CMK (cell line): ENCODE results near the gene TENM4.
"Not testable (repeated sequence)": the region's sequence is repeated elsewhere in the genome, so short reads cannot be mapped to it uniquely, and the experiment has no call there.

Source experiments
- DNase-seq: peaks from one replicate; pipeline ENCODE4 v3.0.0-alpha.2; 2010; ENCODE audit warnings: low read depth

TENM4 gene

DNA sequence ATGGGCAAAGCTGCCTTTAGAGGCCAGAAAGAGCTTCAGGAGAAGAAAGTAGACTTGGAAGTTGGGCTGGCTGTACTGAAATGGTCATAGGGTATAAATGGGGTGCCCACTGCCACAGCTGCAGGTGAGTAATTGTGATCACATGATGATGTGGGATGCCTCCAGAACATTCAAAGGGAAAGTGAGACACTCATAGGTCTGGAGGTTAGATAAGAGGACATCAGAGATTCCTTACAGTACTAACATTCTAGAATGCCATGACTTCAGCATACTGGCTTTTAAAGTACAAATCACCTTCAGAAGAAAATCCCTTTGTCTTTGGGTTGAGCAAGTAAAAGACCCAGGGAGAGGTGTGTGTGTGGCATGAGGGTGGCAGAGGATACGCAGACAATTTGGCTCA is 419.2 kb downstream of the TENM4 start:
- DNase-seq: no peak

DNA sequence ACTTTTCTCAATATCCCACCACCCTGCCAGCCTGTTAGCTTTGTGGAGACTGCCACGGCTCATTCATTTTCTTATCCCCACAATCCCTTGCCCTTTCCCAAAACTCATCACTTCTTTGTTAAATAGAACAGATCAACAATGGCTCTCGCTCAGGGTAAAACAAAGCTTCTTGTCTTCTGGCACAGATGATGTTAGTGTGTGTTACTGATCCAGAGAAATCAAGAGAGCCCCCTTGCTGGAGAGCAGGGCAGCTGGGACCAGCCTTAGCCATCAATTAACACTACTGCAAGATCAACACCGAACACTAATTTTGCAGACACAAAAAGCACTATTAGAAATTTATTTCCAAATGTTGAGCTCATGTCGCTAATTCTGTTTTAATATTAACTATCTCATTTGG is 420.9 kb downstream of the TENM4 start:
- no peak for DNase-seq

DNA sequence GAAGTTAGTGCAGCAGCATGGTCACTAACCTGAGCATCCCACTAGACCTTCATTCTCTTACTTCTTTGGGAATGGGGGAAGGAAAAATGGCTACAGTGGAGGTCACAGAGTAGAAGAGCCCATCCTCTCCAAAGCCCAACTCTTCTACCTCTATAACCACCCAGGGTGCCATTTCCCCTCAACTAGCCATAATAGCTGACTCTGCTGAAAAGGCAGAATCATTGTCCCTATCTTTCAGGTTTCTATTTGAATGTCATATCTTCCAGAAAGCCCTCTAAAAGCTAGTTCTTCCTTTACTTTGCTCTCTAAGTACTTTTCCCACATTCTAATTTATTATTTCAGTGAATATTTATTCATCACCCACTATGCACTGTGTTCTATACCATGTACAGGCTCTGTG is 421.6 kb downstream of the TENM4 start:
- no peak for DNase-seq

DNA sequence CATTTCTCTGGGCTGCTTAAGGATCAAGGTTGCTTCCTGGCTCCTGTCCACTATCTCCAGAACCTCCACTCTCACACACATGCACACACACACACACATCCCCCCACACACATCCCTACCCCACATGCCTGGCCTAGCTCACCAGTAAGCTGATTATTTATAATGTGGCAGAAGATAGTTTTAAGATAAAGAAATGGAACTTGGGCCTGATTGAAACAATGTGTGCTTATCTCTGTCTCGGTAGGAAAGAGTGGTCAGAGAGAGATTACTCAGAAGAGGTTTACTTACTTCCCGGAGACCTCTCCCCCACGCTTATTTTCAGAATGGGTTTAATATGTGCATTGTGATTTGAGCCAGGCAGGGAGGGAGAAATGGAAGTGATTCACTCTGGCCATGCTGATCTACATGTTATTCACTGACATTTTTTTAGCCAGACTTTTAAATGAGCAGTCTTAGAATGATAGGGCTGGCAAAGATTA is 422.4 kb downstream of the TENM4 start:
- DNase-seq: peak; percentile 69

DNA sequence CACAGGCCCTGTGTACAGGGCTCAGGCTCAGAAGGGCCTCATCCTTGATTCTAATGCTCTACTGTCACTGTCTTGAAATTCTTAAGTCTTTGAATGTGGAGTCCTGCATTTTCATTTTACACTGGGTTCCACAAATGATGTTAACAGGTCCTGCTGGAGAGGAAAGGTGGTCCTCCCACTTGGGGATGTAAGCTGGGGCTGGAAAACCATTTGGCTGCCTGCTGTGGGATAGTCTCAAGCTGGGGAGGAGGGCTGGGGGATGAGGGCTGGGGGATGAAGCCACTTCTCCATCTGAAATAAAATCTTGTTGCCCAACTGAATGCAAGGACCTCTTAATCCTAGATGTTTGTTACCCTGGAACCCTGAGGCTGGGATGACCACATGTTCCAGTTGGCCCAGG is 423.0 kb downstream of the TENM4 start:
- no peak for DNase-seq

DNA sequence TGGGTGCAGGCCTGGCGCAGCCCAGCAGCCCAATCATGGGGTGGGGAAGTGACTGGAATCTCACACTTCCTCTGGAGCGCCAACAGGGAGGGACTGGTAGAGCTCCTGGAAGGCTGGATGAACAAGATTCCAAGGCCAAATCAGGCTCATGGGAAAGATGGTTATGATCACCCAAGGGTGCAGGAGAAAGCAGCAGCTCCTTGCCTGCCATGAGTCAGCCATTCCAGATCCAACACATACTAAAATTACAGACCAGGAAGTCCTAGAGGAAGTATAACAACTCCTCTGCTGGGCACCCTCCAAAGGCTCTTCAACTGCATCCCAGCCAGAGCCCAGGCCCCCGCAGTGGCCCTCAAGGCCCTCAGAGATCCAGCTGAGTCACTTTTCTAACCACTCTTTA is 427.3 kb downstream of the TENM4 start:
- DNase-seq: no peak

DNA sequence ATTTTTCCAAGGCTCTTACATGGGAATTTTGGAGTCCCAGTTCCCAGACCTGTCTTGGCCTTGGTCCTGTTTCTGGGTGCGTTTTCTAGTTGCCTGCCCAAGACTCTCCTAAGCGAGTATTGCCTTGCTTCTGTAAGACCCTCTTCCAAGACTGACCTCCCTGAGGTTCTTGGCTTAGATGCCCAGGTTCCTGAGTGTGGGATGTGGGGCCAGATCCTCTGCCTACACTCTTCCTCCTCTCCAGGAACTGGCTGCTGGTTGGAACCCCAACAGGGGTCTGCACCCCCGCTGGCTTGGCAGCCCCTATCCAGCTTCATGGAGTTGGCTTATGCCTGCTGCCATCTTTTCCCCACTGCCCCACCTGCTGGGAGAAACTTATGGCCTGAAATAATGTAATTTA is 429.5 kb downstream of the TENM4 start:
- no peak for DNase-seq

DNA sequence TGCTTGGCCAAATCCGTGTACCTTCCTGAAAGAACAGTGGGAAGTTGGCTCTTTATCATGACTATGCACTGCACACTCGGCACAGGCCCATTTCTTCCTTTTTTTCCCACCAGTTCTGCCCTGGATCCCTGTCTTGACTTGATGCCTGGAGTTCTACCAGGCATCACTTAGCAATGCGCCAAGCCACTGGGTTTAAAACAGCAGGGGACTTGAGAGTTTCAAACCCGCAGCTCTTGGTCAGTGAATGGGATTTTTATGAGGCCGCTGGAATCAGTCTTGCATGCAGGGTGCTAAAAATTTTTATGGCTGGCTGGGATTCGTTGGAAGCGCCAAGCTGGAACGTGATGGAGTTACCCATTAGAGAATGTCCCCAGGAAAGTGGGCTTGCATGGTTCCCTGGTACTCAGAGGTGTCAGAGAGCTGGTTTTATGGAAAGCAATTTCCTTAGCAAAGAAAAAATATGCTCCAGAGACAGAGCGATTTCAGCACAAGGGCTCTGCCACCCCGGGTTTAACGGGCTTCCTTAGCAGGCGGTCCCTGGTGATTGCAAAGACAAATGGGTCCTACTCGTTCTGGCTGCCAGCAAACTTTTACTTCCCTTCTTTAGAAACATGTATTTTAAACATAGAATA is 432.9 kb downstream of the TENM4 start:
- DNase-seq: no peak

DNA sequence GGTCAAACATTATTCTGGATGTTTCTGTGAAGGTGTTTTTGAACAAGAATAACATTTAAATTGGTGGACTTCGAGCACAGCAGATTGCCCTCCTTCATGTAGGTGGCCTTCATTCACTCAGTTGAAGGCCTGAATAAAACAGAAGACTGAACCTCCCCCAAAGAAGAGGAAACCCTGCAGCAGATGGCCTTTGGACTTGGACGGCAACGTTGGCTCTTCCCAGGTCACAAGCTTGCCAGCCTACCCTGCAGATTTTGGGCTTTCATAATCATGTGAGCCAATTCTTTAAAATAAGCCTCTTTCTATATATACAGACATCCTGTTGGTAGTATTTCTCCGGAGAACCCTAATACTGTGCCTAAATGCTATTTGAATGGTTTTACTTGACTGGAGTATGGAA is 434.0 kb downstream of the TENM4 start:
- DNase-seq: no peak

DNA sequence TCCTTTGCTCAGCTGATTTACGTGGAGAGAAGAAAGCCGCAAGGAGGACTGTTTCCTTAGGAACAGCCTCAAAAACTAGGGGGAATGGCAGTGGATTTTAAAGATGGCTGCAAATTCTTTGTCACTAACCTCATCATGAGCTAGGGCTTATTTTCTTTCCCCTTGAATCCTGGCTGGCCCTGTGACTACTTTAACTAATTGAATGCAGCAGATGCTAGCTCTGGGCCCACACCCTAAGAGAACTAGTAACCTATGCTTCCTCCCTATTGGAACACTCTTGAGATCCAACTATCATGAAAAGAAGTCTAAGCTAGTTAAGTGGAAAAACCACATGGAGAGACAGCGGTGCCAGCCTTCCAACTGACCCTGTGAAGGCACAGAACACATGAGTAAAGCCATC is 444.8 kb downstream of the TENM4 start:
- no peak for DNase-seq

DNA sequence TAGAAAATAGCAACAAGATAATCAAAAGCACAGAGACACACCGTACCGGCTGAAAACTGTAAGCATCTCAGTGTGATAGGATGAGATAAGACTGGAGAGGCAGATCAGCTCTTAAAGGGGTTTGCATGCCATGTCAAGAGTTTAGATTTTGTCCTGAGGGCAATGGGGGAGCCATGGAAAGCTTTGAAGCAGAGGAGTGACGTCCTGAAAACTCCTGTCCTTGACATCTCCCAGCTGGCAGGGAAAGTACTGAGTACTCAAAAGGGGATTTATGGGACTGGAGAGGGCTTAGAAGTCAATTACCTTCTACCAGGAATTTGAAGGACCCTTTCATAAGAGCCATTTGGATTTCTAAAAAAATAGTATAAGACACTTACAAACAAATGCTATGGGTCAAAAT is 445.7 kb downstream of the TENM4 start:
- DNase-seq: no peak

DNA sequence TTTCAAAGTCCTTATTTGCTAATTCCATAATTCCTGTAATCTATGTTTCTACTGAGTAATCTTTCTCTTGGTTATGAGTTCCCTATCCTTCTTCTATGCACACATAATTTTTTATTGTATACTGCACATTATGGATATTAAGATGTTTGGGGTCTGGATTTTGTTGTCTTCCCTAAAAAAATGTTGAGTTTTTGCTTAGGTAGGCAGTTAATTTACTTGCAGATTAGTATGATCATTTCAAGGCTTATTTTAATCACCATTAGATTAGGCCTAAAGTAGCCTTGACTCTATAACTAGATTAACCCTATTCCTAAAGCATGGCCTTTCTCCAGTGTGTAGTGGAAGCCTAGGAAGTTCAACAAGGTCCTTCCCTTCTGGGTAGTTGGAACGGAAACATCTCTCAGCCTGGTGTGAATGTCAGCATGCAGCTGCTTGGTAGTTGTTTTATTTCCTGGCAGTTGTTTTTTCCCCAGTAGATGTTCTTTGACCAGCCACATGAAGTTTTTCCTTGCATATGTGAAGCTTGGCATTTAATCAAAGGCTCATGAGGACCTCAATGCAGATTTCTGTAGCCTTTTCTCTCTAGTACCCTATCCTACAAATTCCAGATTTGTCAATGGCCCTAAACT is 446.9 kb downstream of the TENM4 start:
- DNase-seq: no peak

DNA sequence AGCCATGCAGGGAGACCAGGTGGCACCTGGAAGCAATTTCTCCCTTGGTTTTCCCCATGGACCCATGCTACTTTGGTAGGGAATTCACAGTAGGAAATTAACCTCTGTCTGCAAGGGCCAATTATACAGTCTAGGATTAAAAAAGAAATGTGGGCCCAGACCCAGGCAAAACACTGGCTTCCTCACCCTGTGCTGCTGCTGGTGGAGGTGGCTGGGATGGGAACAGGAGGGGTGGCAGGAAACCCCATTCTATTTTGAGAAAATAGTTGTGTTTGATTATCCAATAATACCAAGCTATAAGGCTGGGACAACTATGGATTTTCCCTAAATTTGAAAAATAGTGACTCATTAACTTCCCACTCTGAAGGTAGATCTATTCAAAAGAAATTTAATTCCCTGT is 449.1 kb downstream of the TENM4 start:
- no peak for DNase-seq

DNA sequence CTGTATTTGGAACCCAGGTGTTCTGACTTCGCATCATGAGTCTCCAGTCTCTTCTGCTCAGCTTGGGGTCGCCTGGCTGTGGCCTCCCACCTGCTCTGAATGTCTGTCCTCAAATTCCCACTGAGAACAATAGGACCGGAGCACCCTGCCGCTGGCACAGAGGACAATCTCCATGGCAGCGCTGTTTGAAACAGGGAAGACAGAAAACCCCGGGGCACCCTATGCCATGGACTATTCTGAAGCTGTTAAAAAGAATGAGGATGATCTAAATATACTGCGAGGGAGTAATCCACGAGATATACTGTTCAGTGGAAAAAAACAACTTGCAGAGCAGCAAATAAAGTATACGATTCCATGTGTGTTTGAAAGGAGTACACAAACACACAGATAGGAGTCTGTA is 450.6 kb downstream of the TENM4 start:
- DNase-seq: no peak

DNA sequence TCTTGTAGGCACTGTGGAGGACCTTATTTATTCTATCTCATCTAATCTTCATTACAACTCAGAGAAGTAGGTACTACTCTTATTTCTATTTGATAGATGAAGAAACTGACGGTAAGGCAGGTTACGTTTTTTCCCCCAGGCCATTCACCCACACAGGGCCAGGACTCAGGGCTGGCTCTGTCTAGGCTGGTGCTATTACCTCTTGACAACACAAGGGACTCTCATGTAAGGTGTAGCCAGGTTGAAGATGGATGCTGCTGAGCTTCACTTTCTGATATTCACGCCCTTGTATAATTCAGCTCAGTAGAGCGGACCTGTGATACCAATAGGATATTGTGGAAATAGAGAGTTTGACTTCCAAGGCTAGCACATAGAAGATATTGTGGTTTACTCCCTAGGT is 453.1 kb downstream of the TENM4 start:
- no peak for DNase-seq

DNA sequence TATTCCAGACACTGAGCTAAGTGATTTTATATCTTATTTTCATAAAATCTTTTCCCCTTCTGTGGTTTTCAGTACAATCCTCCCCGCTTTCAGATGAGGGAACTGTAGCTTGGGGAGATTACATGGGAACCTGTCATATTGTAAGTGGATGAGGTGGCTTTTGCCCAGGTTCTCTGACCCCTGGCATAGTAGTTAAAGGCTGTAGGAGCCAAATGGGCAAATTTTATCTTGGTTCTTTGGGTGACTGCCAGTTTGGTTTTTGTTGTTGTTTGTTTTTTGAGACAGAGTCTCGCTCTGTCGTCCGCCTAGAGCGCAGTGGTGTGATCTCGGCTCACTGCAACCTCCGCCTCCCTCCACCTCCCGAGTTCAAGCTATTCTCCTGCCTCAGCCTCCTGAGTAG is 454.5 kb downstream of the TENM4 start:
- DNase-seq: no peak

DNA sequence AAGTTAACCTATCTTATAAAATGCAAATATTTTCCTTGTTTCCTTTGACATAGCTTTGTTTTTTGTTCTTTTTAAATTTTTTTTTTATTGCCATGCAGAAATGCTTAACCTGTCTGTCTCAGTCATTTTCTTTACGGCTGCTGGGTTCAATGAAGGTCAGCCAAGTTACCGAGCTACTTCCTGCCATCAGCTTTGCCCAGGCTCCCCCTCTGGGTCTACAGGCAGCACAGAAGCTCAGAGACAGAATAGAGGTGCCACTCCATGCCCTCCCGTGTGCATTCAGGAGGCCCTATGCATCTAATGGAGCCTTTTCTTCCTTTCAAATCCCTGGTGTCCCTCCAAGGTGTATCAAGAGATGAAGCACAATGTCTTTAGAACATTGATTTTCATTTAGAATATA is 455.2 kb downstream of the TENM4 start:
- no peak for DNase-seq

DNA sequence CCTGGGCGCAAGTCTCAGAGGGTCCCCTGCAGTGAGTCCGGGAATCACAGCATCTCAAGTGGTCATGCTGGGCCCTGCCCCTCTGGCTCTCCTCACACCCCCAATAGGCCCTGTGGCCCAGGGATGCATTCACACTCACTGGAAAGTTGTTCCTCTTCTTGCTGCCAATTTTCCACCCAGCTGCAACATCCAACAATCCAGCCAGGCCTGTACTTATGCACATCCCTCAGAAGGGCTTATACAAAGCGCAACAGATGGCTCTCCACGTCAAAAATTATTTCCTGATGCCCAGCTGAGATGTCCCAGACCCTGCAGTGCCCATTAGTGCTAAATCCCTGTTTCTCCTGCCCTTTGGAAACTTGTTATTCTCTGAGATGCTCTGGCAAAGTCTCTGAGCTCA is 458.4 kb downstream of the TENM4 start:
- no peak for DNase-seq

DNA sequence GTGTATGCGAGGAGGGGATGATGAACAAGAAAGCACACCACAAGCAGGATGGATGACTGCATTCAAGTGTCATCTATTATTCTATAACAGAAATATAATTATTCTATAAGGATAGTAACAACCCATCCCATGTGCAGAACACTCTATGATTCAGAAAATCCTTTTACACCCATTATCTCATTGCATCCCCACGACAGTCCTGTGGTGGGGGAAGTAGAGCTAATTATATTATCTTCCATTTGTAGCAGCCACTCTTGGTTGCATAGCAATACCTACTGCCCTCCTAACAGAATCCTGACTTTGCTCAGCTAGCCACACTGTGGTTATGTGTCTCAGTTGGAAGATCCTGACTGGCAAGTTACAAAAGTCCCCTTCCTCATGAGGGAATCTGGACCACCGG is 459.7 kb downstream of the TENM4 start:
- no peak for DNase-seq

DNA sequence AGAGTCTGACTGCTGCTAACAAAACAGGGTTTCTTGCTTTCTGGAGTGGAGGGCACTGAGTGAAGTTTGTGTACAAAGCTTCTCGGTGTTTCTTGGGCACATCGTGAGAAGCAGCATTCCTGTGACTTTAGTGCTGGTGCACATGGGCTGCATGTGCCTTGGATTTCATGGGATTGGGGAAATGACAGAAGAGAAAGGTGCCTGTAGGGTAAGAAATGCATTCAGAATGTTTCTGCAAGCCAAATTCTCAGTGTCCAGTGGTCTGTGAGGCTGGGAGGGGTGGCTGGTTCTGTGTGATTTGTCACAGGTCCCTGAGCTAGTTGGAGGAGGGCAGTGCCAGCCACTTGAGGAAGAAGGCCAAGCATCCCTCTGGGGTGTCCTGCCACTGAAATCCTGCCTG is 462.0 kb downstream of the TENM4 start:
- DNase-seq: no peak

DNA sequence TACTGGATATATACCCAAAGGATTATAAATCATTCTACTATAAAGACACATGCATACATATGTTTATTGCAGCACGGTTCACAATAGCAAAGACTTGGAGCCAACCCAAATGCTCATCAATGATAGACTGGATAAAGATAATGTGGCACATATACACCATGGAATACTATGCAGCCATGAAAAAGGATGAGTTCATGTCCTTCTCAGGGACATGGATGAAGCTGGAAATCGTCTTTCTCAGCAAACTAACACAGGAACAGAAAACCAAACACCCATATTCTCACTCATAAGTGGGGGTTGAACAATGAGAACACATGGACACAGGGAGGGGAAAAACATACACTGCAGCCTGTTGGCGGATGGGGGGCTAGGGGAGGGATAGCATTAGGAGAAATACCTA is 463.0 kb downstream of the TENM4 start:
- DNase-seq: not testable (repeated sequence)

DNA sequence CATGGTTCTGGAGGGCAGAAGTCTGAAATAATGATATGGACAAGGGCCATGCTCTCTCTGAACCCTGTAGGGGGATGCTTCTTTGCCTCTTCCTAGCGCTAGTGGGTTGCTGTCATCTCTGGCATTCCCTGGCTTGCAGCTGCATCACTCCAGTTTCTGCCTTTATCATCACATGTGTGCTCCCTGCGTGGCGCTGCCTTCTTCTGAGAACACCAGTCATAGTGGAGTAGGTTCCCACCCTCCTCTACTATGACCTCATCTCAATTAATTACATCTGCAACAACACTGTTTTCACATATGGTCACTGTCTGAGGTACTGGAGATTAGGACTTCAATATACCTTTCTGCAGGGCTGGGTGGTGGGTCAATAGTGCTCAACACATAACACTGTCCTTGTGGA is 463.8 kb downstream of the TENM4 start:
- DNase-seq: no peak

DNA sequence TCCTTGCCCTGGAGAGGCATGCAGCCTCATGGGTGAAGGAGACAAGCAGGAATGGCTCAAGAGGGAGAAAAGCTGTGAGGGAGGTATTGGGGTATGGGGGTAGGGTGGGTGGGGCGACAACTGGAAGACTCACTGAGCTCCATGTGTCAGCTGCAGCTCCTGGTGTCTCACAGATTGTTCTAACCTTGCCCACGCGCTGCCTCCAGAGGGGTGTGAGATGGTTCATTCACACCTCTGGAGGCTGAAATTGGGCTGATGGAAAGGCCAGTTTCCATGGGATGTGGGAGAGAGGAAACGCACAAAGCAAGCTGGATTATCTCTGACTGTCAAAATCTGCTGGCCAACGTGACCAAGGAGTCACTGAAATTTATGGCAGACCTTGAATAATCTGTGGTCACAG is 465.7 kb downstream of the TENM4 start:
- DNase-seq: no peak

DNA sequence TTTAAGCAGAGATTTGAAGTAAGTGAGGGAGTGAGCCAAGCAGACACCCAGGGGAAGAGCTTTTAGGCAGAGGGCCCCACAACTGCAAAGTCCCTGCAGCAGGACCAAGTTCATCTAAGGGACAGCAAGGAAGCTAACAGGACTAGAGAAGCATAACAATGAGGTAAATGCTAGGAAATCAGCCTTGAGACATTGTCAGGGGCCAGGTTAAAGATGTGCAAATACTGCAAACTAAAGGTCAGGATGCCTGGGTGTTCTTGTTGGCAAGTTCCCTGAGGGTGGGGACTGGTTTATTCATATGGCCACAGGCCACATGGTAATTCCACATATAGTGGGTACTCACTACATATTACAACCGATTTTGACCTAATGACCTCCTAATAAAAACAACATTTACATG is 467.0 kb downstream of the TENM4 start:
- no peak for DNase-seq
